GM12878 (cell line): ENCODE results near the gene LRRK1. TPM values are rescaled to one million over a fixed set of nuclear protein-coding genes. Genes with fewer than 3 reads are reported as not detected.

Experiments
- ATAC-seq: fragments of 200-7000 bp; cut with Tn5 transposase; 3 replicates; pipeline ENCODE4 v1.9.1; 2020; ENCODE audit warnings: mild to moderate bottlenecking, moderate library complexity
- BruUV-seq: library from RNA; stranded (reverse); fragments of 400-500 nt; replicated peaks from 2 replicates; lab custom pipeline; 2021; lab: Mats Ljungman, UMichigan
- CTCF ChIA-PET: fragments of 300-600 bp; sonication (Branson Sonifier 250); formaldehyde crosslinking; extraction: SDS; loops from one replicate; lab custom pipeline; 2021; ENCODE audit warnings: inconsistent platforms; lab: Yijun Ruan, JAX
- POLR2A ChIA-PET: fragments of 350-600 bp; formaldehyde crosslinking; extraction: SDS; loops from one replicate; lab custom pipeline; 2021; ENCODE audit warnings: inconsistent platforms; lab: Charles Lee
- RAD21 ChIA-PET: fragments of 300-600 bp; sonication (Branson Sonifier 250); formaldehyde crosslinking; loops from one replicate; lab custom pipeline; 2023; ENCODE audit warnings: antibody characterized with exemption; ENCODE audit not compliant: unreplicated experiment; lab: Charles Lee
- SMC1A ChIA-PET: fragments of 300-600 bp; sonication (Branson Sonifier 250); formaldehyde crosslinking; loops from one replicate; lab custom pipeline; 2023; ENCODE audit not compliant: unreplicated experiment, uncharacterized antibody; lab: Charles Lee
- DNase-seq: peaks from one replicate; pipeline ENCODE4 v3.0.0-alpha.2; 2011; ENCODE audit warnings: low read depth, low spot score
- FAIRE-seq: peaks from 3 replicates; lab custom pipeline; 2011; peaks lifted over from hg19 to GRCh38; lab: Jason Lieb, UNC
- H2AFZ ChIP-seq: 2 replicates; pipeline ENCODE4 v1.6.0; 2011; ENCODE audit warnings: low read depth, low read length, control low read depth; ENCODE audit not compliant: control insufficient read depth
- H3K27ac ChIP-seq: 2 replicates; pipeline ENCODE4 v1.5.1; 2011; ENCODE audit warnings: control low read depth; ENCODE audit not compliant: control insufficient read depth, insufficient read depth
- H3K27me3 ChIP-seq, 2 experiments: replicated peaks in 1 of 2; 2 replicates each; pipeline versions ENCODE4 v1.6.0 to v1.6.1; 2011; ENCODE audit warnings: low read length in 1 of 2; ENCODE audit not compliant: control insufficient read depth in 2 of 2, insufficient read depth in 2 of 2
- H3K36me3 ChIP-seq, 2 experiments: 2 replicates each; pipeline ENCODE4 v1.5.1; 2011; ENCODE audit warnings: low read length in 1 of 2; ENCODE audit not compliant: control insufficient read depth in 2 of 2, insufficient read depth in 2 of 2
- H3K4me1 ChIP-seq: 2 replicates; pipeline ENCODE4 v1.6.1; 2011; ENCODE audit warnings: mild to moderate bottlenecking, low read length, moderate library complexity, mixed read lengths; ENCODE audit not compliant: control insufficient read depth, insufficient read depth
- H3K4me2 ChIP-seq: 2 replicates; pipeline ENCODE4 v1.6.0; 2011; ENCODE audit warnings: control low read depth; ENCODE audit not compliant: control insufficient read depth, insufficient read depth
- H3K4me3 ChIP-seq: fragments of 200-600 bp; sonication (generic); 2 replicates; pipeline ENCODE4 v1.5.1; 2016
- H3K79me2 ChIP-seq: 2 replicates; pipeline ENCODE4 v1.6.0; 2011; ENCODE audit warnings: low read length; ENCODE audit not compliant: control insufficient read depth, insufficient read depth
- H3K9ac ChIP-seq: 2 replicates; pipeline ENCODE4 v1.8.0; 2011; ENCODE audit warnings: low read length, control low read depth, mixed read lengths; ENCODE audit not compliant: control insufficient read depth, insufficient read depth
- H3K9me3 ChIP-seq: replicated peaks from 3 replicates; pipeline ENCODE4 v1.5.1; 2011; ENCODE audit warnings: mild to moderate bottlenecking, low read length; ENCODE audit not compliant: control insufficient read depth, insufficient read depth
- H4K20me1 ChIP-seq: 2 replicates; pipeline ENCODE4 v1.6.0; 2011; ENCODE audit not compliant: control insufficient read depth, insufficient read depth
- PBX3 ChIP-seq: IDR thresholded peaks from 2 replicates; pipeline ENCODE4 v1.6.1; 2011; ENCODE audit warnings: mild to moderate bottlenecking, low read depth, low read length, moderate library complexity; ENCODE audit not compliant: insufficient replicate concordance
- USF2 ChIP-seq: IDR thresholded peaks from 2 replicates; pipeline ENCODE4 v1.6.1; 2011; ENCODE audit warnings: low read depth, low read length, improper control_type of control experiment, borderline replicate concordance
- WGBS: methylation state at CpG from one replicate; pipeline ENCODE4 v1.1.6; 2016; ENCODE audit warnings: low lambda C conversion rate; ENCODE audit not compliant: insufficient replicate concordance, insufficient coverage; ENCODE audit errors: missing lambda C conversion rate; 5-methylcytosine and 5-hydroxymethylcytosine counted together
- in situ Hi-C: fragments of 300-500 bp; cut with MboI; formaldehyde crosslinking; loops from 9 replicates; pipeline ENCODE4 v1.14.3; 2018; ENCODE audit warnings: mixed read lengths
- intact Hi-C: fragments of 100-400 bp; cut with micrococcal nuclease; formaldehyde crosslinking; loops from one replicate; pipeline ENCODE4 v1.14.2; 2022; ENCODE audit not compliant: unreplicated experiment
- polyA plus RNA-seq, 11 experiments: library from polyadenylated mRNA; depleted of rRNA in 4 of 11; unstranded in 6 of 11; stranded (reverse) in 5 of 11; fragments of >200 nt; fragmentation: Nextera tagmentation in 4 of 11; fragmentation: Illumina TruSeq in 1 of 11; extraction: Ambion mirVana in 4 of 11; extraction: Trizol in 1 of 11; gene quantifications; 1 replicate in 1 of 11; 2 replicates in 10 of 11; pipeline versions ENCODE4 v1.2.1 to v1.2.3, GENCODE V29; 2011 to 2016; ENCODE audit warnings: inconsistent platforms in 2 of 11, missing spikeins in 2 of 11, low read depth in 1 of 11
- total RNA-seq, 4 experiments: library from RNA; depleted of rRNA in 3 of 4; stranded (reverse); fragments of >200 nt in 3 of 4; fragmentation: Illumina TruSeq in 1 of 4; extraction: Trizol in 1 of 4; gene quantifications; 2 replicates each; pipeline versions ENCODE4 v1.2.1 to v1.2.3, GENCODE V29; 2013 to 2021

The LRRK1 gene
- total and polyA plus RNA-seq, 10 of the 15 experiments (the other 5 are each of a cell fraction or from before 2014, with no cell fraction given): 2.2 to 58.3 (median 17.9) TPM

DNA sequence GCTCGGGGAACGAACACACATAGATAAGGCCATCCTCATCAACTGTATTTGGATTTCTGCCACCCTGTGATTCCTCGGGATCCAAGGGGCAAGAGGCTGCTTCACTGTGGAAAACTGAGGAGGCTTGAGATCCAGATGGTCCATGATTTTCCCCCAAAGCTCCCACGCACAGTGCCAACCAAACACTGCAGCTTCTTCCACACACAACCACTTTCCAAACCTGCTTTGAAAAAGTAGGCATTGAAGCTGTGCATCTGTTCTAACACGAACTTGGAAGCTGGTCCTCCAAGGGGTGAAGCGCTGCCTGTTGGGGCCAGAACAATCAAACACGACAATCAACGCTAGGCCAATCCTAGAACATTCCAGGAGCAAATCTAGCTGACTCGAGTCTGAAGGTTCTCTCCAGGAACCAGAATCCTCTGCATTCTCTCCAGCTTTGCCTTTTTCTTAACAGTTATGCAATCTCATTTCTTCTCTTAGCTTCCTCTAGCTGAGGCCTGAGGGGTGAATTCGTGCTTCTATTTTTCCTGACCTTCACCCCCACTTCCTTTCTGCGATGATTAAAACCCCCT is 104.4 kb downstream of the LRRK1 start:
- H3K36me3 ChIP-seq: peaks cover 19 to 25% of the 10 kb centered on the region in 2 experiments
- H3K4me1 ChIP-seq: no peaks in the 10 kb centered on the region
- ChIA-PET POLR2A (no interaction called here), SMC1A (interaction anchor here (0.6 to 0.7 kb wide), 2 partner anchors 9 to 229 kb away, joined by 4 read pairs; partner anchors contain the start of gene CHSY1), RAD21 (no interaction called here), CTCF (interaction anchor here (0.5 to 6.9 kb wide), 5 partner anchors 8 to 1707 kb away, joined by 3 to 44 read pairs (median 3); no protein-coding TSS in a partner anchor)
- BruUV-seq: no TSS peak
- intact Hi-C loops (no loop called here), in situ Hi-C loops (no loop called here)
- H3K27ac ChIP-seq: no peak overlapping the region
- FAIRE-seq (no peak), ATAC-seq (no peak), DNase-seq (no peak)
- H3K9ac ChIP-seq: no peak overlapping the region
- H3K4me2 ChIP-seq: no peak overlapping the region
- no peak overlapping the region for H2AFZ ChIP-seq
- no peak overlapping the region for H3K4me3 ChIP-seq
- no peaks in the 10 kb centered on the region for H3K27me3 ChIP-seq
- H3K79me2 ChIP-seq: no peaks in the 10 kb centered on the region
- WGBS: 96% methylated on average over 11 of the region's 11 CpGs
- no peak for TF ChIP-seq PBX3
- no peaks in the 10 kb centered on the region for H4K20me1 ChIP-seq
- H3K9me3 ChIP-seq: no peaks in the 10 kb centered on the region

GRCh38 chr15:101024073-101024695 is 105.0 kb downstream of the LRRK1 start:
- no peaks in the 10 kb centered on the region for H3K9me3 ChIP-seq
- ChIA-PET POLR2A (no interaction called here), CTCF (interaction anchor here (0.7 to 6.9 kb wide), 3 partner anchors 9 to 104 kb away, joined by 3 to 44 read pairs (median 4); no protein-coding TSS in a partner anchor), SMC1A (no interaction called here), RAD21 (no interaction called here)
- H3K27me3 ChIP-seq: no peaks in the 10 kb centered on the region
- peaks cover 22 to 28% of the 10 kb centered on the region in 2 experiments for H3K36me3 ChIP-seq
- in situ Hi-C loops: no loop called here
- intact Hi-C loops: no loop called here
- FAIRE-seq: no peak
- no peak overlapping the region for H3K4me3 ChIP-seq
- H3K4me2 ChIP-seq: no peak overlapping the region
- no peak overlapping the region for H3K27ac ChIP-seq
- TF ChIP-seq USF2: no peak
- no TSS peak for BruUV-seq
- no peaks in the 10 kb centered on the region for H3K4me1 ChIP-seq
- no peak overlapping the region for H2AFZ ChIP-seq
- WGBS: 86% methylated on average over 11 of the region's 11 CpGs
- no peak for ATAC-seq
- no peaks in the 10 kb centered on the region for H4K20me1 ChIP-seq
- H3K79me2 ChIP-seq: no peaks in the 10 kb centered on the region
- H3K9ac ChIP-seq: no peak overlapping the region
- DNase-seq: no peak
